ENCODE data around the gene CAMTA1.

DNA sequence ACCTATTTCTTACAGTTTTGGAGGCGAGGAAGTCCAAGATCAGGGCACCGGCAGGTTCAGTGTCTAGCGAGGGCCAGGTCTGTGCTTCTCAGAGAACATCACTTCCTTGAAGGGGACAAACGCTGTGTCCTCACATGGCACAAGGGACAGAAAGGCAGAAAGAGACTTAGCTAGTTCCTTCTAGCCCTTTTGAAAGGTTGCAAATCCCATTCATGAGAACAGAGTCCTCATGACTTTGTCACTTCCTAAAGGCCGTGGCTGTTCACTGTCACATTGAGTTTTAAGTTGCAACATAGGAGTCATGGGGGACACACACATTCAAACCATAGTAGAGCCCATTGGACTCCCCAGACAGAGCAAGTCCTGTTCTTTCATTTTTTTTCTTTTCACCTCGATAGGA lies 1026.2 kb downstream of the CAMTA1 start:
- no peak for TF ChIP-seq FOXK2 (IDR thresholded peaks at IDR 0.05)
- TF ChIP-seq BHLHE40 (IDR thresholded peaks at IDR 0.05; ENCODE audit: borderline replicate concordance): no peak
- TF ChIP-seq SP1 (IDR thresholded peaks at IDR 0.05): no peak
- TF ChIP-seq FOXM1 (IDR thresholded peaks at IDR 0.05; ENCODE audit: borderline replicate concordance): no peak
- no peak for TF ChIP-seq SUZ12 (IDR thresholded peaks at IDR 0.05)
- TF ChIP-seq LEF1 (IDR thresholded peaks at IDR 0.05; ENCODE audit: borderline replicate concordance): no peak
- no peak for TF ChIP-seq TARDBP (IDR thresholded peaks at IDR 0.05)
- no peak for TF ChIP-seq ZNF384 (IDR thresholded peaks at IDR 0.05)
- TF ChIP-seq ELF4 (IDR thresholded peaks at IDR 0.05): no peak
- TF ChIP-seq FOXA1 (IDR thresholded peaks at IDR 0.05): no peak
